Measurements from ENCODE around the gene GP9.

DNA sequence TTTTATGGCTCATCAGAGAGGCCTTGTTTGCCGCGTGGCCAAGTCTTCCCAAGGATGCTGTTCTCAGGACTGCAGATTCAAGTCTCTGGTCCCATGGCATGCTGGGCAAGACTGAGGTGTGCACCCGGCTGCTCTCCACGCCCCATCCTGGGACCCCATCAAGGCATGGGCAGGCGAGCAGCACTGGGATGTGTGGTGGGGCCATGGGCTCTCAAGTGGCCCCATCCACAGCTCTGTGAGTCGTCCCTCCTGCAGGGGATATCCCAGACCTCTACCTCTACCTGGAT lies 13.1 kb upstream of the GP9 start:
- TF ChIP-seq, protein P1, sequence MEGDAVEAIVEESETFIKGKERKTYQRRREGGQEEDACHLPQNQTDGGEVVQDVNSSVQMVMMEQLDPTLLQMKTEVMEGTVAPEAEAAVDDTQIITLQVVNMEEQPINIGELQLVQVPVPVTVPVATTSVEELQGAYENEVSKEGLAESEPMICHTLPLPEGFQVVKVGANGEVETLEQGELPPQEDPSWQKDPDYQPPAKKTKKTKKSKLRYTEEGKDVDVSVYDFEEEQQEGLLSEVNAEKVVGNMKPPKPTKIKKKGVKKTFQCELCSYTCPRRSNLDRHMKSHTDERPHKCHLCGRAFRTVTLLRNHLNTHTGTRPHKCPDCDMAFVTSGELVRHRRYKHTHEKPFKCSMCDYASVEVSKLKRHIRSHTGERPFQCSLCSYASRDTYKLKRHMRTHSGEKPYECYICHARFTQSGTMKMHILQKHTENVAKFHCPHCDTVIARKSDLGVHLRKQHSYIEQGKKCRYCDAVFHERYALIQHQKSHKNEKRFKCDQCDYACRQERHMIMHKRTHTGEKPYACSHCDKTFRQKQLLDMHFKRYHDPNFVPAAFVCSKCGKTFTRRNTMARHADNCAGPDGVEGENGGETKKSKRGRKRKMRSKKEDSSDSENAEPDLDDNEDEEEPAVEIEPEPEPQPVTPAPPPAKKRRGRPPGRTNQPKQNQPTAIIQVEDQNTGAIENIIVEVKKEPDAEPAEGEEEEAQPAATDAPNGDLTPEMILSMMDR (conservative IDR thresholded peaks at IDR 0.05; ENCODE audit: low read length), result no peak
- TF ChIP-seq EZH2phosphoT487 (IDR thresholded peaks at IDR 0.05; ENCODE audit: borderline replicate concordance), result no peak

Data from Loucy (cell line).